ENCODE measurements around the gene KLHL22. TPM values are rescaled to one million over a fixed set of nuclear protein-coding genes. Genes with fewer than 3 reads are reported as not detected.

The KLHL22 gene
- total and polyA plus RNA-seq, 4 donors: 12.1 to 28.3 (median 18.8) TPM

- Histone ChIP-seq H3K36me3 (ENCODE audit: control insufficient read depth in 4 of 4, insufficient read depth in 4 of 4, low read length in 4 of 4) (peaks cover 0 to 17% (median 2%) of the 10 kb centered on the region in 4 donors), H3K9me3 (ENCODE audit: control insufficient read depth in 4 of 4, insufficient read depth in 3 of 4, low read length in 3 of 4) (no peaks in the 10 kb centered on the region), H3K27me3 (ENCODE audit: control insufficient read depth in 3 of 3, insufficient read depth in 3 of 3, low read length in 2 of 3) (no peaks in the 10 kb centered on the region), H3K4me1 (ENCODE audit: control insufficient read depth in 5 of 5, insufficient read depth in 5 of 5, low read length in 5 of 5) (peaks cover 6 to 27% (median 14%) of the 10 kb centered on the region in 5 donors), H3K4me3 (no peak overlapping the region), H3K9ac (ENCODE audit: insufficient read depth in 1 of 2, low read length in 2 of 2) (no peak overlapping the region), H3K27ac (ENCODE audit: low read depth in 1 of 2, low read length in 1 of 2) (peak overlapping the region; percentile 25 to 38)
- ATAC-seq (ENCODE audit: insufficient read depth, low FRiP score) (no peak), DNase-seq (no peak)
- 60 to 68% methylated on average over 6 of the region's 6 CpGs for WGBS, 2 donors
- TF ChIP-seq, protein P1, sequence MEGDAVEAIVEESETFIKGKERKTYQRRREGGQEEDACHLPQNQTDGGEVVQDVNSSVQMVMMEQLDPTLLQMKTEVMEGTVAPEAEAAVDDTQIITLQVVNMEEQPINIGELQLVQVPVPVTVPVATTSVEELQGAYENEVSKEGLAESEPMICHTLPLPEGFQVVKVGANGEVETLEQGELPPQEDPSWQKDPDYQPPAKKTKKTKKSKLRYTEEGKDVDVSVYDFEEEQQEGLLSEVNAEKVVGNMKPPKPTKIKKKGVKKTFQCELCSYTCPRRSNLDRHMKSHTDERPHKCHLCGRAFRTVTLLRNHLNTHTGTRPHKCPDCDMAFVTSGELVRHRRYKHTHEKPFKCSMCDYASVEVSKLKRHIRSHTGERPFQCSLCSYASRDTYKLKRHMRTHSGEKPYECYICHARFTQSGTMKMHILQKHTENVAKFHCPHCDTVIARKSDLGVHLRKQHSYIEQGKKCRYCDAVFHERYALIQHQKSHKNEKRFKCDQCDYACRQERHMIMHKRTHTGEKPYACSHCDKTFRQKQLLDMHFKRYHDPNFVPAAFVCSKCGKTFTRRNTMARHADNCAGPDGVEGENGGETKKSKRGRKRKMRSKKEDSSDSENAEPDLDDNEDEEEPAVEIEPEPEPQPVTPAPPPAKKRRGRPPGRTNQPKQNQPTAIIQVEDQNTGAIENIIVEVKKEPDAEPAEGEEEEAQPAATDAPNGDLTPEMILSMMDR (IDR thresholded peaks at IDR 0.05; ENCODE audit: control extremely low read depth, extremely low read depth): no peak
Measured at GRCh38 chr22:20514658-20515406, 19.2 kb upstream of the KLHL22 start.

DNA sequence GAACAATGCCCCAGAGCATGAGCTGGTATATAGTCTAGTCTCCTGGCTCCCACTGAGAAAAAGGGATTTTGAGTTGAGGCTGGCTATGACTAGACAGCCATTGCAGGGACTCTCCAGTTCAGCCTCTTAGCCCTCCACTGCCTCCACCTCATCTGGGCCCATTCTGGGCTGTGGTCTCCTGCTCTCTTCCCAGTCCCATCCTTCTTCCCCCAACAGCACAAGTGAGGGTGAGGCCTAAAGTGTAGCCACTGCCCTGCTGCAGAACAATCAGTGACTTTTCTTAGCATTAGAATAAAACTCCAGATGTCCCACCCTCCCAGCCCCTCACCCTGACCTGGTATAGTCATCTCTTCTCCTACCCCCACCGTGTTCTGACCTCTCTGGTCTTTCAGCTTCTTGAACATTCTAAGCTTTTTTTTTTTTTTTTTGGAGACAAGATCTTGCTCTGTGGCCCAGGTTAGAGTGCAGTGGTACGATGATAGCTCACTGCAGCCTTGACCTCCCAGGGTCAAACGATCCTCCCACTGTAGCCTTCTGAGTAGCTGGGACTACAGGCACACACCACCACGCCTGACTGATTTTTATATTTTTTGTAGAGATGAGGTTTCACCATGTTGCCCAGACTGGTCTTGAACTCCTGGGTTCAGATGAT, 16.1 kb upstream of the KLHL22 start:
- ATAC-seq (ENCODE audit: insufficient read depth, low FRiP score) (no peak), DNase-seq (no peak)
- peaks cover 0 to 6% (median 1%) of the 10 kb centered on the region in 4 donors for H3K36me3 ChIP-seq (ENCODE audit: control insufficient read depth in 4 of 4, insufficient read depth in 4 of 4, low read length in 4 of 4)
- no peaks in the 10 kb centered on the region for H3K9me3 ChIP-seq (ENCODE audit: control insufficient read depth in 4 of 4, insufficient read depth in 3 of 4, low read length in 3 of 4)
- peak overlapping the region in 1 of 2 donors; percentile 9 for H3K27ac ChIP-seq (ENCODE audit: low read depth in 1 of 2, low read length in 1 of 2)
- WGBS, 2 donors: 78 to 86% methylated on average over 4 of the region's 4 CpGs
- H3K4me3 ChIP-seq: no peak overlapping the region
- H3K27me3 ChIP-seq (ENCODE audit: control insufficient read depth in 3 of 3, insufficient read depth in 3 of 3, low read length in 2 of 3): no peaks in the 10 kb centered on the region
- TF ChIP-seq, protein P1 (IDR thresholded peaks at IDR 0.05; ENCODE audit: control extremely low read depth, extremely low read depth): no peak
- H3K4me1 ChIP-seq (ENCODE audit: control insufficient read depth in 5 of 5, insufficient read depth in 5 of 5, low read length in 5 of 5): peaks cover 10 to 31% (median 23%) of the 10 kb centered on the region in 5 donors
- no peak overlapping the region for H3K9ac ChIP-seq (ENCODE audit: insufficient read depth in 1 of 2, low read length in 2 of 2)

DNA sequence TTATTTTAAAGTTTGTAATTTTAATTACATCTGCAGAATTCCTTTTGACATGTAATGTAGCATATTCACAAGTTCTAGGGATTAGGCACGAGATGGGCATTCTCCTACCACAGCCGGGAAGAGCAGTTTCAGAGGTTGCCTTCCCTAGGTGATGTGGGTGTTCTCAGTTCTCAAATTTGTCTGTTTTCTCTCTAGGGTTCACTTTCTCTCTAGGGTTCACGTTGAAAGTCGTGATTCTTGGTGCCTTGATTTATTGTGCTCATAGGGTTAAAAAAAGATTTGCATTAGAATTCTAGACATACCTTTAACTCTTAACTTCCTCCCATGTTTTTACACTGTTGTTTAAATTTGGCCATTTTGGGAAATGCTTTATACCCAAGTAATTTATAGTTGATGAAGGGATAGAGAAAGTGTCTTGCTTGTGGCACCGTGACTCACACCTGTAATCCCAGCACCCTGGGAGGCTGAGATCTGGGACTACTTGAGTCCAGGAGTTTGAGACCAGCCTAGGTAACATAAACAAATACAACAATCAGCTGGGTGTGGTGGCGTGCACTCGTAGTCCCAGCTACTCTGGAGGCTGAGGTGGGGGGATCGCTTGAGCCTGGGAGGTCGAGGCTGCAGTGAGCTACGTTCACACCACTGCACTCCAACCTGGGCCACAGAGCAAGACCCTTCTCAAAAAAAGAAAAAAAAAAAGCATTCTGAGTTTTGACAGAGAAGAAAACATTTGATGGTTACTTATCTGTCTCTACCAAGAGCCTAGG, 15.4 kb upstream of the KLHL22 start:
- DNase-seq: no peak
- TF ChIP-seq, protein P1 (IDR thresholded peaks at IDR 0.05; ENCODE audit: control extremely low read depth, extremely low read depth): no peak
- ATAC-seq (ENCODE audit: insufficient read depth, low FRiP score): no peak
- Histone ChIP-seq H3K9ac (ENCODE audit: insufficient read depth in 1 of 2, low read length in 2 of 2) (no peak overlapping the region), H3K9me3 (ENCODE audit: control insufficient read depth in 4 of 4, insufficient read depth in 3 of 4, low read length in 3 of 4) (no peaks in the 10 kb centered on the region), H3K27ac (ENCODE audit: low read depth in 1 of 2, low read length in 1 of 2) (peak overlapping the region; percentile 47 to 59), H3K36me3 (ENCODE audit: control insufficient read depth in 4 of 4, insufficient read depth in 4 of 4, low read length in 4 of 4) (peaks cover 0 to 4% (median 1%) of the 10 kb centered on the region in 4 donors), H3K4me3 (no peak overlapping the region), H3K27me3 (ENCODE audit: control insufficient read depth in 3 of 3, insufficient read depth in 3 of 3, low read length in 2 of 3) (no peaks in the 10 kb centered on the region), H3K4me1 (ENCODE audit: control insufficient read depth in 5 of 5, insufficient read depth in 5 of 5, low read length in 5 of 5) (peaks cover 10 to 31% (median 23%) of the 10 kb centered on the region in 5 donors)
- WGBS, 2 donors: 65 to 79% methylated on average over 10 of the region's 10 CpGs

All from lung (tissue), 12 donors.